ENCODE measurements around the gene SLC19A3.
A peak's percentile ranks its signal among the peaks of the same experiment; 100 is the strongest.
"Not testable (repeated sequence)": the region's sequence is repeated elsewhere in the genome, so short reads cannot be mapped to it uniquely, and the experiment has no call there.

Gene SLC19A3

DNA sequence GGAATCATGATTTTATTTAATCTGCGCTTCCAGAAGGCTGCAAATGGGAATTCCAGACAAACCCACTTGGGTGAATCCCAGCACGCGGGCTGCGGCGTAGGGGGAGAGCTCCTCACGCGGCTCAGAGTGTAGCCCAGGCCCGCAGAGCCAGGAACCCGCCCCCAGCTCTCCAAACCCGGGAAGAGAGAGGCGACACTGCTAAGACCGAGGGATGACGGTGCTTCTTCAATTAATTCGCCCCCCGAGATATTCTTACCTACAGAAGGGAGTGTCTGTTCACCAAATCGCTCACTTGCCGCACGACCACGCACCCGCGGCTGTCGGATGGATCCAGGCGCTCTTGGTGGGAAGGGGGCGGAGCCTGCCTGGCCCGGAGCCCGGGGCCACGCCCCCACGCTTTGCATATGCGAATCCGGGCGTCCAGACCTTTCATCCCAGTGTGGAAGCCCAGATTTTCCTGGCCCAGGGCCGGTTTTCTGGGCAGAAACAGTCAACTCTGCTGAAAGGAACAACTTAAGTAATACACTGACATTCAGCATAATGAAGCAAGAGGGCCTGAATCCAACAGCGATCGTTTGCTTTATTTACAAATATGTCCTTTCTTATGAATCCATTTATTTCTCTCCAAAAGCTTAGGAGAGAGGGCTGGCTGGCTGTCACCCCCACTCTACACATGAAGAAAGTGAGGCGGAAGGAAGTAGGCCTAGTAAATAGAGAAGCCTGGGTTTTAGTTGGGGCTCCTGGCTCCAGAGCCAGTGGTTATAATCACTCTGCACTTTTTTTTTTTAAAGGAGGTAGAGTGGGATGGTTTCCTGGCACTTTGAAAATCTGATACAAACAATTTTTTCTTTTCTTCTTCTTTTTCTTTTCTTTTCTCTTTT lies at the start of gene SLC19A3:
TSS of gene SLC19A3 (minus strand) at position 342 of the 881 bp plus-strand sequence. CDS start 15,710 bp downstream, outside the sequence.
- peak in 1 of 3 donors; percentile 4 for DNase-seq (ENCODE audit: low read depth in 3 of 3)

DNA sequence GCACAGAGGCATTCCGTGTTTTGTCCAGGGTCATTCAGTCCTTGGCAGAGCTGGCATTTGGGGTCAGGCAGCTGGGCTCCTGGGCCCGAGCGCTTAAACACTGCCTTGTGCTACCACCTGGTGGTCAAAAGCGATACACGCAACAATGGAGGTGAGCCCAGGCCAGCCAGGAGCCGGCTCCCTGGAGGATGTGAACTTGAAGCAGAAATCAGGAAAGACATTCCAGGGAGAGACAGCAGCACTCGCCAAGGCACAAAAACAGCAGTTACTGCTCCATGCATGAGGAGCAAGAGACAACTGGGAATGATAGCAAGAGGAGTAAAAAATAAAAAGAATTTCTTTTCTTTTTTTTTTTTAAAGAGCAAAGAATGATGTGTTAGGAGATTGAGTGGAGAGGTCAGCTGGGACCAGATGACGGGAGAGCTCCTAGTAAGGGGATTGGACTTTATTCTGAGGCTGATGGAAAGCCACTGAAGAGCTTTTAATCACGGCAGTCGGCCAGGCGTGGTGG lies 48.6 kb upstream of the SLC19A3 start:
- DNase-seq (ENCODE audit: low read depth in 3 of 3), result peak; percentile 26 to 57 (median 44)

DNA sequence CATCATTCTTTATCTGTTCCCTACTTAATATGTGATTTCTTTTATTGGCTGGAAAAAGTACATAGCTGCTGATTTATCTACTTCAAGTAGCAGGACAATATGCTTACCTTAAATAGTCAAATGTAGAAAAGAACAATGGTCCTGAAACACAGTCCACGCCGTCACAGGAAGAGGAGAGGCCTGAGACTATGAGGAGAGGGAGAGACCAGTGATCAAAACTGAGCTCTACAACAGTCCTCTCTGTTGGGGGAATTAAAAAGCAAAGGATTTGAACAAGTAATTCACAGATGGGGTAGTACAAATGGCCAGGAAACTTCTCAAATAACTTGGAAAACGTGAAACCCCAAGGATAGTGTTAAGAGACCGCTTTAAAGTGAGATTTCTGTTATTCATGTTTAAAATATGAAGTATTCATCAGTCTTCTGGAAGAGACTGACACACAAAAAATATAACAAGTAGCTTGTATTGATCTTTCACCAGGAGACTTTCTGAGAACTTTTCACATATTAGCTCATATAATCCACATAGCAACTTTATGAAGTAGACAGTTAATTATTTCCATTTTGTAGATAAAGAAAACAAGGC lies 48.1 kb upstream of the SLC19A3 start:
- no peak for DNase-seq (ENCODE audit: low read depth in 3 of 3)

- no peak for DNase-seq (ENCODE audit: low read depth in 3 of 3)
Measured at GRCh38 chr2:227761740-227762476, 44.1 kb upstream of the SLC19A3 start.

GRCh38 chr2:227759411-227760118 lies 41.7 kb upstream of the SLC19A3 start:
- DNase-seq (ENCODE audit: low read depth in 3 of 3), result no peak

- not testable (repeated sequence) for DNase-seq (ENCODE audit: low read depth in 3 of 3)
Measured at GRCh38 chr2:227756261-227756660, 38.4 kb upstream of the SLC19A3 start.

DNA sequence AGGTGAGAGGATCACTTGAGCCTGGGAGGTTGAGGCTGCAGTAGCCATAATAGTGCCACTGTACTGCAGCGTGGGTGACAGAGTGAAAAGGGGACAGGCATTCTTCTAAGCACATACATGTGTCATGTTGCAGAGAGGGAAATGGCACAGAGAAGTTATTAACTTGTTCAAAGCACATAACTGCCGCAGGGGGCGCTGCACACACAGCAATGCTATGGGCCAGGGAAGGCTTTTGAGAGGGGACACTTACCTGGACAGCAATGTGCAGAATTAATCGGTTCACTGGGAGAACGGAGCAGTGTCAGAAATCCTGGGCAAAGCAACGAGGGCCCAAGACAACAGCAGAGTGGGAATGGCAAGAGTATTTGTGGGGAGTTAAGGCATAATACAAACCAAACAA lies 30.3 kb upstream of the SLC19A3 start:
- no peak for DNase-seq (ENCODE audit: low read depth in 3 of 3)

DNA sequence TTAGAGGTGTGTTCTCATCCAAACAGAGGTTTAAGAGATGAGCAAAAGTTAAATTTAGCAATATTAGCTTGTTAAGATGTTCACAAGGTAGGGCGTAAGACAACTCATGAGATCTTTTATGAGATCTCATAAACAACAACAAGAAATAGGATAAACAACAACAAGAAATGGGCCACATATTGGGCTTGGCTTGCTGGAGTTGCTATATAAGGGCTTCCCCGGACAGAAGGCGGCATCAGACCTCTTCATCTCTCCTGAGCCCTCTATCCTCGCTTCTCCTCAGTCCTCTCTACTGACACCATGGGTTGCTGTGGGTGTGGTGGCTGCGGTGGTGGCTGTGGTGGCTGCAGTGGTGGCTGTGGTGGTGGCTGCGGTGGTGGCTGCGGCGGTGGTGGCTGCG lies 27.8 kb upstream of the SLC19A3 start, which contains the start of gene SCYGR8:
TSS of gene SCYGR8 (plus strand) at position 301 of the 400 bp plus-strand sequence. CDS start at position 301, 0 bp downstream.
- DNase-seq (ENCODE audit: low read depth in 3 of 3), result no peak

GRCh38 chr2:227740705-227741104 lies 22.9 kb upstream of the SLC19A3 start:
- not testable (repeated sequence) for DNase-seq (ENCODE audit: low read depth in 3 of 3)

- no peak for DNase-seq (ENCODE audit: low read depth in 3 of 3)
Measured at GRCh38 chr2:227739351-227739750, 21.5 kb upstream of the SLC19A3 start.

DNA sequence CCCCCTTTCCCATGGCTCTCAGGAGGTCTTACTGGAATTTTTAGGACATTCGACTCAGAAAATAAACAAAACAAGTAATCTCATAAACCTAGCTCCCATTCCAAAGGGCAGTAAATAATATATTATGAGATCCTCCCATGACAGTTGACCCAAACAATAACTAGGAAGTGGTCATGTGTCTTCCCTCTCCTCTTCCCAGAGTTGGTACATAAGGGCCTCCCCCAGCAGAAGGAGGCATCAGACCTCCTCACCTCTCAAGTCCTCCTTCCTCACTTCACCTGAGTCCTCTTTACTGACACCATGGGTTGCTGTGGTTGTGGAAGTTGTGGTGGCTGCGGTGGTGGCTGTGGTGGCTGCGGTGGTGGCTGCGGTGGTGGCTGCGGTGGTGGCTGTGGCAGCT lies 10.2 kb upstream of the SLC19A3 start, which contains the start of gene SCYGR7:
TSS of gene SCYGR7 (plus strand) at position 301 of the 400 bp plus-strand sequence. CDS start at position 301, 0 bp downstream.
- no peak for DNase-seq (ENCODE audit: low read depth in 3 of 3)

DNA sequence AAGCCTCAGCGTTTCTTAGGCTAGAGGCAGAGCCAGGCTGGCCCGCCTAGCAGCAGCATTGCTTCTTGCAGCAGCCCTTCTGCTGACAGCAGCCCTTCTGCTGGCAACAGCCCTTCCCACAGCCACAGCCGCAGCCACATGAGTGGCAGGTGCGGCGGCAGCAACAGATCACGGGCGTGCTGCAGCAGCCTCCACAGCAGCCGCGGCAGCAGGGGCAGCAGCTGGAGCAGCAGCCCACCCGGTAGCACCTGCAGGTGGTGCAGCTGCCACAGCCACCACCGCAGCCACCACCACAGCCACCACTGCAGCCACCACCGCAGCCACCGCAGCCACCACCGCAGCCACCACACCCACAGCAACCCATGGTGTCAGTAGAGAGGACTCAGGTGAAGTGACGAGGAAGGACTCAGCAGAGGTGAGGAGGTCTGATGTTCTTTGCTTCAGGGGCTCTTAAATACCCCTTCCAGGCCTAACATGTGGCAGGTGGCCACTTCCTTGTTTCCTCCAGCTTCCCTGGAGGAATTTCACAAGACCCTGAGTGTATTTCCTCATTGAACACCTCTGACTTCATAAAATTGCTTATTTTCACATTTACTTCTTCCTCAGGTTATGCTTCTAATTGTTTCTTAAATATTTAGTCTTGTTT lies 6.7 kb upstream of the SLC19A3 start, which contains the start of gene SCYGR6:
TSS of gene SCYGR6 (minus strand) at position 364 of the 646 bp plus-strand sequence. CDS start at position 364, 0 bp downstream.
- no peak for DNase-seq (ENCODE audit: low read depth in 3 of 3)

- DNase-seq (ENCODE audit: low read depth in 3 of 3), result not testable (repeated sequence)
Measured at GRCh38 chr2:227722821-227723220, 5.0 kb upstream of the SLC19A3 start.

DNA sequence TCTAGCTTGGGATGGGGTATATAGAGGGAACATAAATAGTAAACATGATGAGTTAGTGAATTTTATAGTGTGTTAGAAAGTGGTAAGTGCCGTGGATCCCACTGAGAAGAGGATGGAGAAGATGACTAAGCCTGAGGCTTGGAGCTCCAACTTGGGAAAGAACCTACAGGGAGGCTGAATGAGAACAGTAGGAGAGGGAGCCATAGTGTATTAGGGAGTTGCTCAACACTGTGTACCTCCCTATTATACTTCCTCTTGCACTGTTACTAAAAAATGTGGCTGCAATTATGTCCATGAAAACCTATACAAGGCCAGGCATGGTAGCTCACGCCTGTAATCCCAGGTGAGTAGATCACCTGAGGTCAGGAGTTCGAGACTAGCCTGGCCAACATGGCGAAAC lies 2.9 kb upstream of the SLC19A3 start:
- no peak for DNase-seq (ENCODE audit: low read depth in 3 of 3)

- DNase-seq (ENCODE audit: low read depth in 3 of 3), result no peak
Measured at GRCh38 chr2:227719641-227720040, 1.8 kb upstream of the SLC19A3 start.

GRCh38 chr2:227716501-227716900 lies 1.3 kb downstream of the SLC19A3 start:
- DNase-seq (ENCODE audit: low read depth in 3 of 3), result no peak

- DNase-seq (ENCODE audit: low read depth in 3 of 3), result no peak
Measured at GRCh38 chr2:227713291-227713690, 4.5 kb downstream of the SLC19A3 start.

DNA sequence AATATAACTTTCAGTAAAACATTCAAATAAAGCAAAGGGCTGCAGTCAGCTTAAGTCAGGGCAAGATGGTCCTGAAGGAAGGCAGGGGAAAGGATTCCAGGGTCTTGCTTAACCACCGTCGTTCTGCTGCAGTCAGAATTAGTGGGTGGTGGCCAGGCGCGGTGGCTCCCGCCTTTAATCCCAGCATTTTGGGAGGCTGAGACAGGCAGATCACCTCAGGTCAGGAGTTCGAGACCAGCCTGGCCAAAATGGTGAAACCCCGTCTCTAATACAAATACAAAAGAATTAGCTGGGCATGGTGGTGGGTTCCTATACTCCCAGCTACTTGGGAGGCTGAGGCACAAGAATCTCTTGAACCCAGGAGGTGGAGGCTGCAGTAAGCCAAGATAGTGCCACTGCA lies 6.8 kb downstream of the SLC19A3 start:
- DNase-seq (ENCODE audit: low read depth in 3 of 3), result no peak

DNA sequence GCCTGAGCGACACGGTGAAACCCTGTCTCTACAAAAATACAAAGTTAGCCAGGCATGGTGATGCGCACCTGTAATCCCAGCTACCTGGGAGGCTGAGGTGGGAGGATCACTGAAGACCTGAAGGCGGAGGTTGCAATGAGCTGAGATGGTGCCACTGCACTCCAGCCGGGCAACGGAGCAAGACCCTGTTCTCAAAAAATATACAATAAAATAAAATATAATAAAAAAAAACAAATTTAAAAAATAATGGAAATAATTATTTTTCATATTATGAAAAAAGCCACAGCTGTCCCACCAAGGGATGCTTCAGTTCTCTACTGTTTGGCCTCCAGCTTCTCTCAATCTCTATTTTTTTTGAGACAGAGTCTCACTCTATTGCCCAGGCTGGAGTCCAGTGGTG lies 10.4 kb downstream of the SLC19A3 start:
- no peak for DNase-seq (ENCODE audit: low read depth in 3 of 3)

DNA sequence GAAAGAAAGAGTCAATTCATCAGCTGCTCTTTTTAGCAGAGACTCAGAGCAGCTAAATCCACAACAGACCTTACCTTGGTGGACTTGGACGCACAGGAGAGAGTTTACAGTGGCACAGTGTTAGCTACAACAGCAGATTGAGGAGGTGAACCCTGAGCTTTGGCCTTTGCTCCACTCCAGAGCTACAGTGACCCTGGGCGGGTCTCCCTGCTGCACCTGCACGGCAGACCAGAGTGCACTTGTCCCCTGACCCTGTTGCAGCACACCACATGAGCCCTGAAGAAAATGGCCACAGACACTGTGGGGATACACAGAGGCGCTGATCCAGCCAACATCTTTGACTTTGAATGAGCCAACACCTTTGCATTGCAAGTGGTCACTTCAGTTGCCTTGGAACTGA lies 11.0 kb downstream of the SLC19A3 start:
- DNase-seq (ENCODE audit: low read depth in 3 of 3), result no peak

GRCh38 chr2:227703961-227704360 lies 13.9 kb downstream of the SLC19A3 start:
- DNase-seq (ENCODE audit: low read depth in 3 of 3), result no peak

Measured in stimulated activated CD4-positive, alpha-beta T cell treated with anti-CD3 and anti-CD28 coated beads, TNF-alpha, amount 100 ng/mL, for 48 hours (primary cell).